B cell (primary cell): ENCODE measurements around the gene TBC1D23. TPM values are rescaled to one million over a fixed set of nuclear protein-coding genes. Genes with fewer than 3 reads are reported as not detected.

Experiments
- ATAC-seq: fragments of 200-7000 bp; cut with Tn5 transposase; one replicate; pipeline ENCODE4 v1.10.0; 2021; ENCODE audit warnings: low read depth, mild to moderate bottlenecking, moderate number of reproducible peaks, moderate library complexity
- CTCF ChIA-PET: fragments of 350-600 bp; sonication (Branson Sonifier 250); formaldehyde crosslinking; loops from one replicate; lab custom pipeline; 2021; ENCODE audit warnings: antibody characterized with exemption, inconsistent platforms; lab: Charles Lee
- POLR2A ChIA-PET: fragments of 350-600 bp; sonication (Branson Sonifier 250); formaldehyde crosslinking; loops from one replicate; lab custom pipeline; 2021; ENCODE audit warnings: antibody characterized with exemption; lab: Charles Lee
- DNase-seq: peaks from one replicate; pipeline ENCODE4 v3.0.0; 2013
- H2AFZ ChIP-seq: 2 replicates; pipeline ENCODE4 v1.6.1; 2012; ENCODE audit warnings: mild to moderate bottlenecking, low read depth, low read length; ENCODE audit not compliant: insufficient read depth, poor library complexity, severe bottlenecking
- H3K27ac ChIP-seq, 2 donors: 1 replicate in 1 of 2; 2 replicates in 1 of 2; pipeline ENCODE4 v1.5.1; 2012 to 2013; ENCODE audit warnings: low read length in 2 of 2, mild to moderate bottlenecking in 2 of 2, moderate library complexity in 1 of 2
- H3K27me3 ChIP-seq, 4 experiments: fragments of 200-600 bp in 1 of 4; sonication (generic) in 1 of 4; replicated peaks in 1 of 4; 1 replicate in 2 of 4; 2 replicates in 2 of 4; pipeline versions ENCODE4 v1.6.1 to v1.7.0; 2013 to 2016; ENCODE audit warnings: low read length in 3 of 4, mild to moderate bottlenecking in 2 of 4, mixed read lengths in 1 of 4, moderate library complexity in 1 of 4; ENCODE audit not compliant: insufficient read depth in 4 of 4, control insufficient read depth in 3 of 4; ENCODE audit errors: control extremely low read depth in 1 of 4
- H3K36me3 ChIP-seq, 2 experiments: replicated peaks in 1 of 2; 1 replicate in 1 of 2; 2 replicates in 1 of 2; pipeline versions ENCODE4 v1.6.1 to v1.7.1; 2013; ENCODE audit warnings: low read length in 1 of 2; ENCODE audit not compliant: insufficient read depth in 2 of 2, control insufficient read depth in 1 of 2; ENCODE audit errors: control extremely low read depth in 1 of 2, extremely low read depth in 1 of 2
- H3K4me1 ChIP-seq, 2 donors: fragments of 200-600 bp in 1 of 2; sonication (generic) in 1 of 2; 1 replicate in 1 of 2; 2 replicates in 1 of 2; pipeline versions ENCODE4 v1.5.1 to v1.6.1; 2013 to 2017; ENCODE audit warnings: low read length in 2 of 2; ENCODE audit not compliant: control insufficient read depth in 2 of 2, insufficient read depth in 2 of 2
- H3K4me2 ChIP-seq: replicated peaks from 2 replicates; pipeline ENCODE3; 2012; ENCODE audit warnings: mild to moderate bottlenecking, low read depth, low read length; ENCODE audit not compliant: poor library complexity, severe bottlenecking
- H3K4me3 ChIP-seq, 5 experiments: fragments of 200-600 bp in 1 of 5; sonication (generic) in 1 of 5; 1 replicate in 3 of 5; 2 replicates in 2 of 5; pipeline versions ENCODE4 v1.5.1 to v1.7.0; 2011 to 2016; ENCODE audit warnings: low read length in 4 of 5, mild to moderate bottlenecking in 4 of 5, low read depth in 2 of 5, control low read depth in 1 of 5, moderate library complexity in 1 of 5; ENCODE audit not compliant: insufficient read depth in 1 of 5; ENCODE audit errors: control extremely low read depth in 1 of 5, extremely low read depth in 1 of 5
- H3K79me2 ChIP-seq: fragments of 200-600 bp; sonication (generic); one replicate; pipeline ENCODE4 v1.6.0; 2016; ENCODE audit warnings: low read length; ENCODE audit not compliant: control insufficient read depth, insufficient read depth
- H3K9ac ChIP-seq: fragments of 200-600 bp; sonication (generic); 2 replicates; pipeline ENCODE4 v1.6.1; 2017; ENCODE audit warnings: mild to moderate bottlenecking, low read length, moderate library complexity
- H3K9me3 ChIP-seq, 3 donors: one replicate each; pipeline versions ENCODE4 v1.6.1 to v1.7.1; 2013; ENCODE audit warnings: low read length in 2 of 3; ENCODE audit not compliant: control insufficient read depth in 2 of 3, insufficient read depth in 1 of 3; ENCODE audit errors: control extremely low read depth in 1 of 3
- H4K20me1 ChIP-seq: 2 replicates; pipeline ENCODE4 v1.6.0; 2012; ENCODE audit warnings: mild to moderate bottlenecking, low read length; ENCODE audit not compliant: insufficient read depth, control insufficient read depth, poor library complexity, severe bottlenecking
- H3K27ac Mint-ChIP-seq: one replicate; pipeline ENCODE4 v1.8.0; 2021; ENCODE audit warnings: mixed read lengths
- H3K27me3 Mint-ChIP-seq: one replicate; pipeline ENCODE4 v1.8.0; 2021; ENCODE audit warnings: mixed read lengths
- H3K4me1 Mint-ChIP-seq: one replicate; pipeline ENCODE4 v1.8.0; 2021; ENCODE audit warnings: mixed read lengths
- H3K4me3 Mint-ChIP-seq: one replicate; pipeline ENCODE4 v1.8.0; 2021; ENCODE audit warnings: mixed read lengths
- H3K9me3 Mint-ChIP-seq: one replicate; pipeline ENCODE4 v1.8.0; 2022; ENCODE audit warnings: mixed read lengths; ENCODE audit not compliant: insufficient read depth
- EZH2 ChIP-seq: IDR thresholded peaks from 2 replicates; pipeline ENCODE4 v1.6.1; 2012; ENCODE audit warnings: borderline replicate concordance, low read depth, mild to moderate bottlenecking, moderate library complexity, low read length; ENCODE audit not compliant: insufficient read depth, poor library complexity, severe bottlenecking
- WGBS: methylation state at CpG from one replicate; pipeline ENCODE4 v1.1.5; 2013; ENCODE audit warnings: missing lambda C conversion rate; ENCODE audit not compliant: insufficient coverage; 5-methylcytosine and 5-hydroxymethylcytosine counted together
- intact Hi-C: fragments of 100-400 bp; cut with micrococcal nuclease; formaldehyde crosslinking; loops from one replicate; pipeline ENCODE4 v1.10.0; 2022
- polyA plus RNA-seq: library from polyadenylated mRNA; depleted of rRNA; stranded (reverse); fragments of >200 nt; gene quantifications from 2 replicates; pipeline ENCODE4 v1.2.3, GENCODE V29; 2012
- total RNA-seq, 2 donors: library from RNA; stranded (reverse); fragments of 120-200 nt in 1 of 2; gene quantifications; 1 replicate in 1 of 2; 2 replicates in 1 of 2; pipeline versions ENCODE4 v1.2.3 to v1.2.4, GENCODE V29; 2013 to 2022
- TF ChIP-seq, protein P1 (sequence below): fragments of 200-600 bp; IDR thresholded peaks from one replicate; pipeline ENCODE4 v1.8.0; 2022; ENCODE audit warnings: antibody characterized with exemption, mild to moderate bottlenecking

Gene TBC1D23
- total and polyA plus RNA-seq, 2 donors (not counting 1 experiment from before 2014, with no cell fraction given) = 7.2 to 36.5 TPM

DNA sequence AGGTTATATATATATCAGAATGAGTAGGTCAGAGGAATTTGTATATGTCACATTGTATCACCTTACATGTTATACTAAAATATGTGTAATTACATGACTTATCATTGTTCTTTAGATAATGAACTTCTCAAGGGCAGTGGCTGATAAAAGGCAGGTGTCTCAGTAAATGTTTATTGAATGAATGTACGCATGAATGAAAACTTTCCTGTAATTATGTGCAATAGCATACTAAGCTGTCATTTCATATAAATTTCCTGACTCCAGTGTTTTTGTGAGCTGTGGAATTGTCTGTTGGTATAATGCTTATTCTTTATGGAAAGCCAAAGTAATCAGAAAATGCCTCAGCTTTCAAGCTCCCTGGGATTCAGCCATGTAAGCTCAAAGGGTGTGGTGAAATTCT is 4.2 kb downstream of the TBC1D23 start:
- Histone ChIP-seq H3K27me3 (no peaks in the 10 kb centered on the region), H2AFZ (no peak overlapping the region), H3K9ac (no peak overlapping the region), H3K79me2 (peaks cover 89% of the 10 kb centered on the region), H3K27ac (no peak overlapping the region), H3K36me3 (no peaks in the 10 kb centered on the region), H4K20me1 (peaks cover 35% of the 10 kb centered on the region), H3K4me2 (no peak overlapping the region), H3K9me3 (no peaks in the 10 kb centered on the region), H3K4me3 (no peak overlapping the region), H3K4me1 (peaks cover 9 to 15% of the 10 kb centered on the region in 2 donors)
- ATAC-seq = no peak
- WGBS = no CpG with 5 or more reads among the region's 1 CpG
- Mint-ChIP-seq H3K27me3 (no peaks in the 10 kb centered on the region), H3K4me3 (no peak overlapping the region), H3K27ac (no peak overlapping the region), H3K9me3 (no peaks in the 10 kb centered on the region), H3K4me1 (peaks cover 48% of the 10 kb centered on the region)
- CTCF ChIA-PET = interaction anchor here (2.2 kb wide), 1 partner anchor 11 kb away, joined by 6 read pairs; no protein-coding TSS in a partner anchor
- no peak for DNase-seq
- intact Hi-C loops = loop anchor here (10.0 kb wide), 1 partner anchor 1360 kb away; the partner anchor contains the start of gene DCBLD2
- POLR2A ChIA-PET = no interaction called here
- TF ChIP-seq EZH2 = no peak
- TF ChIP-seq, protein P1, sequence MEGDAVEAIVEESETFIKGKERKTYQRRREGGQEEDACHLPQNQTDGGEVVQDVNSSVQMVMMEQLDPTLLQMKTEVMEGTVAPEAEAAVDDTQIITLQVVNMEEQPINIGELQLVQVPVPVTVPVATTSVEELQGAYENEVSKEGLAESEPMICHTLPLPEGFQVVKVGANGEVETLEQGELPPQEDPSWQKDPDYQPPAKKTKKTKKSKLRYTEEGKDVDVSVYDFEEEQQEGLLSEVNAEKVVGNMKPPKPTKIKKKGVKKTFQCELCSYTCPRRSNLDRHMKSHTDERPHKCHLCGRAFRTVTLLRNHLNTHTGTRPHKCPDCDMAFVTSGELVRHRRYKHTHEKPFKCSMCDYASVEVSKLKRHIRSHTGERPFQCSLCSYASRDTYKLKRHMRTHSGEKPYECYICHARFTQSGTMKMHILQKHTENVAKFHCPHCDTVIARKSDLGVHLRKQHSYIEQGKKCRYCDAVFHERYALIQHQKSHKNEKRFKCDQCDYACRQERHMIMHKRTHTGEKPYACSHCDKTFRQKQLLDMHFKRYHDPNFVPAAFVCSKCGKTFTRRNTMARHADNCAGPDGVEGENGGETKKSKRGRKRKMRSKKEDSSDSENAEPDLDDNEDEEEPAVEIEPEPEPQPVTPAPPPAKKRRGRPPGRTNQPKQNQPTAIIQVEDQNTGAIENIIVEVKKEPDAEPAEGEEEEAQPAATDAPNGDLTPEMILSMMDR = no peak

DNA sequence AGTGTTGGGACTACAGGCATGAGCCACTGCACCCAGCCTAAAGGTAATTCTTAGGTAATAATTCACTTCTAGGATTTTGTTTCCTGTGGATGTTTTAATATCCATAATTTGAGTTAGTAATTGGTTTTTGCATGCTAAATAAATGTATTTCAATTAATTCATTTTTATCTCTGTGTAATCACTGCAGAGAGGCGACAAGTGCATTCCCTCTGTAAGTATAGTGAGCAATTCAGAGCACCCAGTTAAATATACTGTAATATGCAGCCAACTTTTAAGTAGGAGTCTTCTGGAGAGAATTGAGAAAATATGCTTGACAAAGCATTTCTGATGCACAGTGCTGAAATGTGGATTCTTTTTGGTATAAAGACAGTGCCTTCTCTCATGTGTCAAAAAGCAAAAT is 5.7 kb downstream of the TBC1D23 start:
- no peaks in the 10 kb centered on the region for H3K27me3 ChIP-seq
- H2AFZ ChIP-seq = no peak overlapping the region
- peaks cover 5 to 7% of the 10 kb centered on the region in 2 donors for H3K4me1 ChIP-seq
- POLR2A ChIA-PET = no interaction called here
- Mint-ChIP-seq H3K4me3 (no peak overlapping the region), H3K4me1 (peaks cover 45% of the 10 kb centered on the region), H3K27ac (no peak overlapping the region), H3K27me3 (no peaks in the 10 kb centered on the region), H3K9me3 (no peaks in the 10 kb centered on the region)
- H3K79me2 ChIP-seq = peaks cover 95% of the 10 kb centered on the region
- CTCF ChIA-PET = interaction anchor here (1.1 to 1.2 kb wide), 2 partner anchors 12 to 435 kb away, joined by 3 read pairs; no protein-coding TSS in a partner anchor
- H3K4me2 ChIP-seq = no peak overlapping the region
- no peak for ATAC-seq
- peaks cover 46% of the 10 kb centered on the region for H4K20me1 ChIP-seq
- no peak overlapping the region for H3K9ac ChIP-seq
- no peak overlapping the region for H3K27ac ChIP-seq
- H3K4me3 ChIP-seq = no peak overlapping the region
- intact Hi-C loops = loop anchor here (10.0 kb wide), 1 partner anchor 1362 kb away; the partner anchor contains the start of gene DCBLD2
- WGBS = no CpG with 5 or more reads among the region's 1 CpG
- no peaks in the 10 kb centered on the region for H3K36me3 ChIP-seq
- TF ChIP-seq EZH2 = no peak
- TF ChIP-seq, protein P1 = no peak
- no peak for DNase-seq
- no peaks in the 10 kb centered on the region for H3K9me3 ChIP-seq
